OCI-LY1 (cell line): ENCODE measurements around the gene LRP1.

Experiments used
- H2AFZ ChIP-seq: fragments of 200-600 bp; sonication (generic), shearing (Covaris generic); 2 replicates; pipeline ENCODE4 v1.6.0; 2014; ENCODE audit warnings: antibody characterized with exemption, mild to moderate bottlenecking, low read length
- H3F3A ChIP-seq: fragments of 200-600 bp; sonication (generic), shearing (Covaris generic); 2 replicates; pipeline ENCODE4 v1.6.0; 2014; ENCODE audit warnings: mild to moderate bottlenecking, antibody characterized with exemption, low read length, moderate library complexity; ENCODE audit not compliant: insufficient read depth
- H3K27ac ChIP-seq: fragments of 200-600 bp; sonication (generic); 2 replicates; pipeline ENCODE4 v1.5.1; 2014; ENCODE audit warnings: low read length, mixed run types, mild to moderate bottlenecking, low read depth; ENCODE audit not compliant: poor library complexity, severe bottlenecking
- H3K27me3 ChIP-seq: fragments of 200-600 bp; sonication (generic); 2 replicates; pipeline ENCODE4 v1.6.0; 2014; ENCODE audit warnings: antibody characterized with exemption, mild to moderate bottlenecking, low read length, moderate library complexity; ENCODE audit not compliant: insufficient read depth
- H3K36me3 ChIP-seq: fragments of 200-600 bp; sonication (generic); 2 replicates; pipeline ENCODE4 v1.6.1; 2014; ENCODE audit warnings: mild to moderate bottlenecking, antibody characterized with exemption, low read length, moderate library complexity, mixed read lengths; ENCODE audit not compliant: insufficient read depth
- H3K4me1 ChIP-seq: fragments of 200-600 bp; sonication (generic); 2 replicates; pipeline ENCODE4 v1.5.1; 2014; ENCODE audit warnings: mild to moderate bottlenecking, low read length, moderate library complexity; ENCODE audit not compliant: insufficient read depth, severe bottlenecking
- H3K4me2 ChIP-seq: fragments of 200-600 bp; sonication (generic), shearing (Covaris generic); 2 replicates; pipeline ENCODE4 v1.6.1; 2014; ENCODE audit warnings: low read length
- H3K4me3 ChIP-seq: fragments of 200-600 bp; sonication (generic); 2 replicates; pipeline ENCODE4 v1.5.1; 2014; ENCODE audit warnings: low read length, low read depth, mild to moderate bottlenecking, mixed read lengths; ENCODE audit not compliant: poor library complexity, severe bottlenecking
- H3K79me2 ChIP-seq: fragments of 200-600 bp; shearing (Covaris generic); 2 replicates; pipeline ENCODE4 v1.6.1; 2016; ENCODE audit warnings: mixed run types, low read length, mixed read lengths; ENCODE audit not compliant: insufficient read depth
- H3K9ac ChIP-seq: fragments of 200-600 bp; sonication (generic), shearing (Covaris generic); 2 replicates; pipeline ENCODE4 v1.6.1; 2014; ENCODE audit warnings: mild to moderate bottlenecking, low read length, mixed read lengths
- H3K9me2 ChIP-seq: fragments of 200-600 bp; sonication (generic), shearing (Covaris generic); 2 replicates; pipeline ENCODE4 v1.6.1; 2014; ENCODE audit warnings: low read depth, mild to moderate bottlenecking, low read length, mixed read lengths
- H3K9me3 ChIP-seq: fragments of 200-600 bp; shearing (Covaris generic); 2 replicates; pipeline ENCODE4 v1.6.1; 2014; ENCODE audit warnings: low read length, mixed read lengths
- H4K20me1 ChIP-seq: fragments of 200-600 bp; sonication (generic), shearing (Covaris generic); 2 replicates; pipeline ENCODE4 v1.6.0; 2016; ENCODE audit warnings: mild to moderate bottlenecking, low read length; ENCODE audit not compliant: insufficient read depth
- EZH2 ChIP-seq: fragments of 200-600 bp; sonication (generic), shearing (Covaris generic); IDR thresholded peaks from 2 replicates; pipeline ENCODE4 v1.8.0; 2017; ENCODE audit warnings: borderline replicate concordance, mixed run types, mild to moderate bottlenecking, antibody characterized with exemption, low read length, moderate library complexity, mixed read lengths
- TF ChIP-seq, protein P1 (sequence below): fragments of 200-600 bp; sonication (generic), shearing (Covaris generic); IDR thresholded peaks from 2 replicates; pipeline ENCODE4 v1.5.1; 2017; ENCODE audit warnings: mild to moderate bottlenecking, antibody characterized with exemption, low read length, moderate library complexity, mixed read lengths

Gene LRP1

DNA sequence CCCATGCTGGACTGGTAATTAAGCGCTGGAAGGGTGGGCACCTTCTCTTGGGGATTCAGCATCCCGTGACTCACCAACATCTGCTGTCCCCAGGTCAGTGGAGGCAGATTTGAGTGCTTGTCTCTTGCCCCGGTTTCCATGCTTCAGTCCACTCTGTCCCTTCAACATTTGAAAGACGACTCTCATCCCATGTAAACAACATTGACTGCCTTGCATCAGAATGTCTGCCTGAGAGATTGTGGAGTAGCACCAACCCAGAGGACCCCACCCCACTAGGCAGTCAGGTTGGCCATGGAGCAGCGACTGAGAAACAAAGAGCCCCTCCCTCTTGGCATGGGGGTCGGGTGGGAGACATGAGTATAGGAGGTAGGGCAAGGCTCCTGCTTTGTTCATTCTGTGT is 127.6 kb downstream of the LRP1 start:
- Histone ChIP-seq H2AFZ (no peak overlapping the region), H3K36me3 (peaks cover 41% of the 10 kb centered on the region), H3K4me2 (no peak overlapping the region), H3K4me3 (no peak overlapping the region), H3K9me3 (no peaks in the 10 kb centered on the region), H3K79me2 (no peaks in the 10 kb centered on the region), H3K9ac (no peak overlapping the region), H3K4me1 (no peaks in the 10 kb centered on the region), H3K27me3 (no peaks in the 10 kb centered on the region), H3F3A (no peaks in the 10 kb centered on the region), H4K20me1 (no peaks in the 10 kb centered on the region), H3K9me2 (no peaks in the 10 kb centered on the region), H3K27ac (no peak overlapping the region)
- TF ChIP-seq, protein P1, sequence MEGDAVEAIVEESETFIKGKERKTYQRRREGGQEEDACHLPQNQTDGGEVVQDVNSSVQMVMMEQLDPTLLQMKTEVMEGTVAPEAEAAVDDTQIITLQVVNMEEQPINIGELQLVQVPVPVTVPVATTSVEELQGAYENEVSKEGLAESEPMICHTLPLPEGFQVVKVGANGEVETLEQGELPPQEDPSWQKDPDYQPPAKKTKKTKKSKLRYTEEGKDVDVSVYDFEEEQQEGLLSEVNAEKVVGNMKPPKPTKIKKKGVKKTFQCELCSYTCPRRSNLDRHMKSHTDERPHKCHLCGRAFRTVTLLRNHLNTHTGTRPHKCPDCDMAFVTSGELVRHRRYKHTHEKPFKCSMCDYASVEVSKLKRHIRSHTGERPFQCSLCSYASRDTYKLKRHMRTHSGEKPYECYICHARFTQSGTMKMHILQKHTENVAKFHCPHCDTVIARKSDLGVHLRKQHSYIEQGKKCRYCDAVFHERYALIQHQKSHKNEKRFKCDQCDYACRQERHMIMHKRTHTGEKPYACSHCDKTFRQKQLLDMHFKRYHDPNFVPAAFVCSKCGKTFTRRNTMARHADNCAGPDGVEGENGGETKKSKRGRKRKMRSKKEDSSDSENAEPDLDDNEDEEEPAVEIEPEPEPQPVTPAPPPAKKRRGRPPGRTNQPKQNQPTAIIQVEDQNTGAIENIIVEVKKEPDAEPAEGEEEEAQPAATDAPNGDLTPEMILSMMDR, result no peak
- TF ChIP-seq EZH2, result no peak

GRCh38 chr12:57258977-57259970 is 131.0 kb downstream of the LRP1 start:
- TF ChIP-seq, protein P1, result no peak
- no peak for TF ChIP-seq EZH2
- Histone ChIP-seq H3K9me3 (no peaks in the 10 kb centered on the region), H3F3A (no peaks in the 10 kb centered on the region), H3K27me3 (no peaks in the 10 kb centered on the region), H2AFZ (no peak overlapping the region), H3K9ac (no peak overlapping the region), H3K9me2 (no peaks in the 10 kb centered on the region), H4K20me1 (no peaks in the 10 kb centered on the region), H3K27ac (no peak overlapping the region), H3K4me2 (no peak overlapping the region), H3K4me3 (no peak overlapping the region), H3K4me1 (peaks cover 4% of the 10 kb centered on the region), H3K79me2 (no peaks in the 10 kb centered on the region), H3K36me3 (peaks cover 49% of the 10 kb centered on the region)

DNA sequence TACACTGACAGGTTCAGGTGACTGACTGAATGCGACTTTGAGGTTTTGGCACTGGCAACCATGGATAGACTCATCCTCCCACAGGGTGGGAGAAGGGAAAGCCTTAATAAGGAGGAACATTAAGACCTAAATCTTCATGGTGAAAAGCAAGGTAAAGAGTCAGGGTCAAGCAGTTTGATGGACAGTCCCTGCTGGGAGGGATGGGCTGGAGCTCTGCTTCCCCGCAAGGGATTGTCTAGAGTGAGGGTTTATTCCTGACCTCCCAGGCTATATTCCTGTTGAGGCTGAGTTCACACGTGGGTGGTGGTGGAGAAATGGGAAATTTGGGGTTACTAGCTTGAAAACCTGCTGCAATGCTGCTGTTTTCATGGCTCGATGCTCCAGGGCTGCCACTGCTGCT is 132.1 kb downstream of the LRP1 start:
- H2AFZ ChIP-seq, result no peak overlapping the region
- H3K4me1 ChIP-seq, result peaks cover 4% of the 10 kb centered on the region
- H3K27me3 ChIP-seq, result no peaks in the 10 kb centered on the region
- H3K4me3 ChIP-seq, result no peak overlapping the region
- no peak overlapping the region for H3K9ac ChIP-seq
- no peaks in the 10 kb centered on the region for H3K9me3 ChIP-seq
- no peak overlapping the region for H3K27ac ChIP-seq
- peaks cover 50% of the 10 kb centered on the region for H3K36me3 ChIP-seq
- no peak overlapping the region for H3K4me2 ChIP-seq
- H3K9me2 ChIP-seq, result no peaks in the 10 kb centered on the region
- H4K20me1 ChIP-seq, result no peaks in the 10 kb centered on the region
- no peak for TF ChIP-seq EZH2
- TF ChIP-seq, protein P1, result no peak
- H3F3A ChIP-seq, result no peaks in the 10 kb centered on the region
- no peaks in the 10 kb centered on the region for H3K79me2 ChIP-seq
